Ishikawa (cell line): ENCODE data around the gene SLC44A4.

Source experiments
- CEBPB ChIP-seq: IDR thresholded peaks from 2 replicates; pipeline ENCODE4 v1.6.1; 2012
- CREB1 ChIP-seq: IDR thresholded peaks from 2 replicates; pipeline ENCODE4 v1.6.1; 2012; ENCODE audit warnings: low read depth
- EGR1 ChIP-seq: IDR thresholded peaks from 2 replicates; pipeline ENCODE4 v1.6.1; 2012
- EP300 ChIP-seq: IDR thresholded peaks from 2 replicates; pipeline ENCODE4 v1.6.1; 2012; ENCODE audit warnings: borderline replicate concordance
- FOXM1 ChIP-seq: IDR thresholded peaks from 2 replicates; pipeline ENCODE4 v1.6.1; 2012; ENCODE audit warnings: low read depth, borderline replicate concordance
- MAX ChIP-seq: IDR thresholded peaks from 2 replicates; pipeline ENCODE4 v1.6.1; 2012
- NFIC ChIP-seq: IDR thresholded peaks from 2 replicates; pipeline ENCODE4 v1.6.1; 2012
- RAD21 ChIP-seq: IDR thresholded peaks from 2 replicates; pipeline ENCODE4 v1.6.1; 2012; ENCODE audit warnings: low read depth
- TAF1 ChIP-seq: IDR thresholded peaks from 2 replicates; pipeline ENCODE4 v1.6.1; 2012; ENCODE audit warnings: low read depth, mild to moderate bottlenecking
- TCF12 ChIP-seq: IDR thresholded peaks from 2 replicates; pipeline ENCODE4 v1.6.1; 2012; ENCODE audit warnings: low read depth
- TEAD4 ChIP-seq: IDR thresholded peaks from 2 replicates; pipeline ENCODE4 v1.6.1; 2012
- USF1 ChIP-seq: IDR thresholded peaks from 2 replicates; pipeline ENCODE4 v1.6.1; 2012
- YY1 ChIP-seq: IDR thresholded peaks from 2 replicates; pipeline ENCODE4 v1.6.1; 2012; ENCODE audit warnings: low read depth
- ZBTB7A ChIP-seq: IDR thresholded peaks from 2 replicates; pipeline ENCODE4 v1.6.1; 2012; ENCODE audit warnings: low read depth
- TF ChIP-seq, protein P1 (sequence below): IDR thresholded peaks from 2 replicates; pipeline ENCODE4 v1.6.1; 2012; ENCODE audit warnings: low read depth, mild to moderate bottlenecking

The SLC44A4 gene

GRCh38 chr6:31834367-31835250 lies 44.2 kb downstream of the SLC44A4 start:
- TF ChIP-seq TEAD4 (peak; percentile 62), CEBPB (no peak), TAF1 (peak; percentile 95), MAX (peak; percentile 78), YY1 (peak; percentile 94), FOXM1 (peak; percentile 25; the same call in 1 of the 2 replicates), EGR1 (no peak)

DNA sequence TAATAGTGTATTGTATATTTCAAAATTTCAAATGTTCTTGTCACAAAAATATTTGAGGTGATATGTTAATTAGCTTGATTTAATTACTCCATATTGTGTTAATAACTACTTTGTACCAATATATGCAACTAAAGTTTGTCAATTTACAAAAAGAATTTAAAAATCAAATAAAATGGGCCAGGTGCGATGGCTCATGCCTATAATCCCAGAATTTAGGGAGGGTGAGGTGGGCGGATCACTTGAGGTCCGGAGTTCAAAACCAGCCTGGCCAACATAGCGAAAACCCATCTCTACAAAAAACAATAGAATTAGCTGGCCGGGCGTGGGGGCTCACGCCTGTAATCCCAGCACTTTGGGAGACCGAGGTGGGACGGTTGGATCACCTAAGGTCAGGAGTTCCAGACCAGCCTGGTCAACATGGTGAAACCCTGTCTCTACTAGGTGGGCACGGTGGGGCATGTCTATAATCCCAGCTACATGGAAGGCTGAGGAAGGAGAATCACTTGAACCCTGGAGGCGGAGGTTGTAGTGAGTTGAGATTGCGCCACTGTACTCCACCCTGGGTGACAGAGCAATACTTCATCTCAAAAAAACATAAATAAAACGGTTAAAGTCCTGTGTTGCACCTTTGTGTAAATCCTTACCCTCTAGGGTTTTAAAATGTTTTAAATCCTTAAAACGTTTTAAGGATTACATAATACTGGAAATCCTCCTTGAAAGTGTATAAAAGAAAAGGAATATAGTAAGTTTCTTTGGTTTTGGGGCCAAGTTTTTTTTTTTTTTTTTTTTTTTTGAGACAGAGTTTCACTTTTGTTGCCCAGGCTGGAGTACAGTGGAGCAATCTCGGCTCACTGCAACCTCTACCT lies 47.2 kb downstream of the SLC44A4 start:
- TF ChIP-seq NFIC (no peak), TEAD4 (no peak), EGR1 (no peak), TCF12 (no peak), ZBTB7A (no peak), CREB1 (no peak), RAD21 (no peak), MAX (no peak)

- TF ChIP-seq USF1 (no peak), TEAD4 (no peak), TCF12 (no peak), EP300 (no peak), RAD21 (no peak), FOXM1 (no peak), CREB1 (no peak), MAX (no peak)
- TF ChIP-seq, protein P1, sequence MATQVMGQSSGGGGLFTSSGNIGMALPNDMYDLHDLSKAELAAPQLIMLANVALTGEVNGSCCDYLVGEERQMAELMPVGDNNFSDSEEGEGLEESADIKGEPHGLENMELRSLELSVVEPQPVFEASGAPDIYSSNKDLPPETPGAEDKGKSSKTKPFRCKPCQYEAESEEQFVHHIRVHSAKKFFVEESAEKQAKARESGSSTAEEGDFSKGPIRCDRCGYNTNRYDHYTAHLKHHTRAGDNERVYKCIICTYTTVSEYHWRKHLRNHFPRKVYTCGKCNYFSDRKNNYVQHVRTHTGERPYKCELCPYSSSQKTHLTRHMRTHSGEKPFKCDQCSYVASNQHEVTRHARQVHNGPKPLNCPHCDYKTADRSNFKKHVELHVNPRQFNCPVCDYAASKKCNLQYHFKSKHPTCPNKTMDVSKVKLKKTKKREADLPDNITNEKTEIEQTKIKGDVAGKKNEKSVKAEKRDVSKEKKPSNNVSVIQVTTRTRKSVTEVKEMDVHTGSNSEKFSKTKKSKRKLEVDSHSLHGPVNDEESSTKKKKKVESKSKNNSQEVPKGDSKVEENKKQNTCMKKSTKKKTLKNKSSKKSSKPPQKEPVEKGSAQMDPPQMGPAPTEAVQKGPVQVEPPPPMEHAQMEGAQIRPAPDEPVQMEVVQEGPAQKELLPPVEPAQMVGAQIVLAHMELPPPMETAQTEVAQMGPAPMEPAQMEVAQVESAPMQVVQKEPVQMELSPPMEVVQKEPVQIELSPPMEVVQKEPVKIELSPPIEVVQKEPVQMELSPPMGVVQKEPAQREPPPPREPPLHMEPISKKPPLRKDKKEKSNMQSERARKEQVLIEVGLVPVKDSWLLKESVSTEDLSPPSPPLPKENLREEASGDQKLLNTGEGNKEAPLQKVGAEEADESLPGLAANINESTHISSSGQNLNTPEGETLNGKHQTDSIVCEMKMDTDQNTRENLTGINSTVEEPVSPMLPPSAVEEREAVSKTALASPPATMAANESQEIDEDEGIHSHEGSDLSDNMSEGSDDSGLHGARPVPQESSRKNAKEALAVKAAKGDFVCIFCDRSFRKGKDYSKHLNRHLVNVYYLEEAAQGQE = no peak
These were observed 47.9 kb downstream of the SLC44A4 start for GRCh38 chr6:31830886-31831335.

- TF ChIP-seq RAD21 = peak; percentile 72
- TF ChIP-seq CEBPB = no peak
These were observed 49.0 kb downstream of the SLC44A4 start for GRCh38 chr6:31829633-31830283.

DNA sequence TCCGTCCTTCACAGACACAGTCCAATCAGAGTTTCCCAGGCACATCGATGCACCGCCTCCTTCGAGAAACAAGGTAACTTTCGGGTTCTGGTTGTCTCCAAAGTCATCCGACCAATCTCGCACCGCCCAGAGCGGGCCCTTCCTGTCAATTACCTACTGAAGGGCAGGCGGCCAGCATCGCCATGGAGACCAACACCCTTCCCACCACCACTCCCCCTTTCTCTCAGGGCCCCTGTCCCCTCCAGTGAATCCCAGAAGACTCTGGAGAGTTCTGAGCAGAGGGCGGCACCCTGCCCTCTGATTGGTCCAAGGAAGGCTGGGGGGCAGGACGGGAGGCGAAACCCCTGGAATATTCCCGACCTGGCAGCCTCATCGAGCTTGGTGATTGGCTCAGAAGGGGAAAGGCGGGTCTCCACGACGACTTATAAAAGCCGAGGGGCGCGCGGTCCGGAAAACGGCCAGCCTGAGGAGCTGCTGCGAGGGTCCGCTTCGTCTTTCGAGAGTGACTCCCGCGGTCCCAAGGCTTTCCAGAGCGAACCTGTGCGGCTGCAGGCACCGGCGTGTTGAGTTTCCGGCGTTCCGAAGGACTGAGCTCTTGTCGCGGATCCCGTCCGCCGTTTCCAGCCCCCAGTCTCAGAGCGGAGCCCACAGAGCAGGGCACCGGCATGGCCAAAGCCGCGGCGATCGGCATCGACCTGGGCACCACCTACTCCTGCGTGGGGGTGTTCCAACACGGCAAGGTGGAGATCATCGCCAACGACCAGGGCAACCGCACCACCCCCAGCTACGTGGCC lies 51.3 kb downstream of the SLC44A4 start, which contains the start of gene HSPA1B:
TSS of gene HSPA1B (plus strand) at position 453 of the 794 bp plus-strand sequence. CDS start at position 666, 213 bp downstream.
- no peak for TF ChIP-seq USF1
- no peak for TF ChIP-seq ZBTB7A
- 0 out of 2 replicates have a peak, but pooled peaks have one; percentile 24 for TF ChIP-seq CREB1
- TF ChIP-seq EP300 = no peak
- TF ChIP-seq CEBPB = no peak
- TF ChIP-seq NFIC = peak; percentile 12; the same call in 1 of the 2 replicates
- no peak for TF ChIP-seq TCF12
- no peak; the same call in 1 of the 2 replicates for TF ChIP-seq MAX
- TF ChIP-seq, protein P1 = no peak
- TF ChIP-seq YY1 = no peak
- no peak for TF ChIP-seq EGR1
- TF ChIP-seq TEAD4 = no peak
- TF ChIP-seq FOXM1 = 0 out of 2 replicates have a peak, but pooled peaks have one; percentile 24
- TF ChIP-seq RAD21 = no peak
- peak; percentile 85 for TF ChIP-seq TAF1
